ENCODE data around the gene CAMTA1. TPM values are rescaled to one million over a fixed set of nuclear protein-coding genes. Genes with fewer than 3 reads are reported as not detected.
A peak's percentile ranks its signal among the peaks of the same experiment; 100 is the strongest.

CAMTA1 gene
- total RNA-seq, 1 donor from 2014 or later = 72.4 TPM

DNA sequence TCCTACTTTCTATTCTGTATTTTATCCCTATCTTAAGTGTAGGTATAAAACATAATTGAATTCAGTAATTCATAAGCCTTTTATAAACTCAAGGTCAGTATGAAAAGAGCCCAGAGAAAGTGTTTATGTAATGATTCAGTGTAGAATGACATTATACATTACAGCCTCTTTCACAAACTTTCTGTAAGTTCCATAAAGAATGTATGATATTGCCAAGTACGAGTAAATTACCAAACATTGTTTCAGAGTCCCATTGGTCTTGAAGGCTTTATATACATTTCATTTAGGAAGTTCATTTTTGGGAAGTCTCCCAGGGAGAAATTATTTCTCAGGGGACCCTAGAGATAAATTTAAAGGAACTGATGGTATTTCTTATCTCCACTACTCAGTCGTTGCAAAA, 948.0 kb downstream of the CAMTA1 start:
- DNase-seq (ENCODE audit: low spot score) (no peak), ATAC-seq (no peak)
- intact Hi-C loops (cut with DNase I) = no loop called here

GRCh38 chr1:7738044-7738443, 952.8 kb downstream of the CAMTA1 start:
- ATAC-seq (no peak), DNase-seq (ENCODE audit: low spot score) (no peak)
- intact Hi-C loops (cut with DNase I) = no loop called here

DNA sequence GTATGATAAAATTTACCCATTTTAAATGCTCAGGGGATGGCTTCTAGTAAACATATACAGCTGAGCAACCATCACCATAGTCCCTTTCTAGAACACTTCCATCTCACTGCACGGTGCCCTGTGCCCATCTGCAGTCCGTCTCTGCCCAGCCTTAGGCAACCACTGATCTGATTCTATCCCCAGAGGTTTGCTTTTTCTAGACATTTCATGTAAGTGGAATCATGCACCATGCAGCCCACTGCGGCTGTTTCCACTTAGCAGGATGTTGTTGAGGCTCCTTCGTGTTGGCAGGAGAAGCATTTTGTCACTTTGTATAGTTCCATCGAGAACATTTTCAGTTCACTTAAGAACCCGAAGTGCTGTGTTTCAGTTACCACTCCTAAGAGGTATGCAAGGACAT, 958.1 kb downstream of the CAMTA1 start:
- intact Hi-C loops (cut with DNase I) = no loop called here
- ATAC-seq (no peak), DNase-seq (ENCODE audit: low spot score) (no peak)

- ATAC-seq = no peak
- intact Hi-C loops (cut with DNase I) = no loop called here
- no peak for DNase-seq (ENCODE audit: low spot score)
Measured at GRCh38 chr1:7744882-7745281, 959.6 kb downstream of the CAMTA1 start.

DNA sequence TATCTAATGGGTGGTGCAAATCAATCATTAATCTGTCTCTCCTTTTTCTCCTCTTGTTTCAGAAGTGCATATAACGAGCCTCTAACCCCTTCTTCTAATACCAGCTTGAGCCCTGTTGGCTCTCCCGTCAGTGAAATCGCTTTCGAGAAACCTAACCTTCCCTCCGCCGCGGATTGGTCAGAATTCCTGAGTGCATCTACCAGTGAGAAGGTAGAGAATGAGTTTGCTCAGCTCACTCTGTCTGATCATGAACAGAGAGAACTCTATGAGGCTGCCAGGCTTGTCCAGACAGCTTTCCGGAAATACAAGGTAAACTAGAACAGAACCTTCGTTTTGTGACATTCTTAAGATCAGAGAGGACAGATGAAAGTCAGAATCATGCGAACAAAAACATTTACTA, 960.5 kb downstream of the CAMTA1 start:
- DNase-seq (ENCODE audit: low spot score) (no peak), ATAC-seq (no peak)
- intact Hi-C loops (cut with DNase I) = no loop called here

- DNase-seq (ENCODE audit: low spot score) (no peak), ATAC-seq (no peak)
- intact Hi-C loops (cut with DNase I) = no loop called here
Measured at GRCh38 chr1:7747605-7748004, 962.4 kb downstream of the CAMTA1 start.

- ATAC-seq (no peak), DNase-seq (ENCODE audit: low spot score) (no peak)
- intact Hi-C loops (cut with DNase I) = no loop called here
Measured at GRCh38 chr1:7749126-7749525, 963.9 kb downstream of the CAMTA1 start.

DNA sequence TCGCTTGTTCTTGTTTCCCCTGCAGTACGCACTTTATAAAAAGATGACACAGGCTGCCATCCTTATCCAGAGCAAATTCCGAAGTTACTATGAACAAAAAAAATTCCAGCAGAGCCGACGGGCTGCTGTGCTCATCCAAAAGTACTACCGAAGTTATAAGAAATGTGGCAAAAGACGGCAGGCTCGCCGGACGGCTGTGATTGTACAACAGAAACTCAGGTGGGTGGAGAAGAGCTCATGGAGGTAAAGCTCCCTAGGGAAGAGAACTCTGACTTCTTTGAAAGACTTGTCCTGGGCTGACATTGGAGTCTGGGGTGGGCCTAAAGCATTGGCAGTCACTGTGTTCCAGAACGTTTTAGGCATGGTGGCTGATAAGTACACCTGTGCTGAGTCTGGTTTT, 965.9 kb downstream of the CAMTA1 start:
- DNase-seq (ENCODE audit: low spot score) (no peak), ATAC-seq (no peak)
- intact Hi-C loops (cut with DNase I) = no loop called here

- intact Hi-C loops (cut with DNase I) = loop anchor here (2.0 kb wide), 1 partner anchor 86 kb away; no protein-coding TSS in a partner anchor
- ATAC-seq (peak; percentile 82), DNase-seq (ENCODE audit: low spot score) (peak; percentile 79)
Measured at GRCh38 chr1:7752512-7753417, 967.5 kb downstream of the CAMTA1 start.

GRCh38 chr1:7753641-7754040, 968.4 kb downstream of the CAMTA1 start:
- intact Hi-C loops (cut with DNase I) = loop anchor here (2.0 kb wide), 1 partner anchor 87 kb away; no protein-coding TSS in a partner anchor
- ATAC-seq (no peak), DNase-seq (ENCODE audit: low spot score) (no peak)

DNA sequence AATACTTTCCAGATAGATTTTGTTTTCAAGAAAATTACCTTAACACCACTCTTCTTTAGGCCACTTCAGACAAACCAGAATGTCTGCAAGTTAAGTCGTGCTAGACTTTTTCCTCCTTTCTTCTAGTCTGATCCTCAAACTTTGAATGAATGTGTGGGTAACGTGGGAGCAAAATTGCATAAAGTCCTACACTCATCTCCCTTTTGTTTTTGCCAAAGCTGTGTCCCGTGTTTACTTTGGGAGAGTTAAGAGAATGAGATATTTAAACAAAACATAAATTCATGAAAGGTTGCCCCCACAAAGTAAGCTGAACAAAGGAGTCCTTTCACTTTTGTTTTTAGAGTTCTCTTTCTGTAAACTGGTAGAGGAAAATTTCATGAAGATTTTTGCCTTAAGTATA, 969.0 kb downstream of the CAMTA1 start:
- intact Hi-C loops (cut with DNase I) = no loop called here
- ATAC-seq = no peak
- DNase-seq (ENCODE audit: low spot score) = no peak

- DNase-seq (ENCODE audit: low spot score) = no peak
- ATAC-seq = no peak
- intact Hi-C loops (cut with DNase I) = no loop called here
Measured at GRCh38 chr1:7755448-7755847, 970.2 kb downstream of the CAMTA1 start.

DNA sequence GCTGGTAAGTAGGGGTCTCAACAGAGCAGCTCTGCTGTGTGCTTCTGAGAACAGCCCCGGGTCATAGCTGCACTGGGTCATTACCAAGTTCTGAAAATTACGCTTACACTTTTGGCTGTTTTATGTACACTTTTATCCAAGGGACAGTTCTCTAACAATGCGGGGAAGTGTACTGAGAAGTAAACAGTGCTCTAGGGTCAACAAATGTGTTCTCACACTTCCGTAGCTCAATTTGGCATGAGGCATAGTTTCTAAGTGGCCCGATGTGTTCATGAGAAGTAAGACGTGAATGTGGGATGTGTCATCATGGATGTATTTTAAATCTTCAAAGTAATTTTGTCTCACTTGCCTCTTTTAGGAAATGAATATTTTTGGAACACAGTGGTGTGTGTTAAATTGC, 975.0 kb downstream of the CAMTA1 start:
- ATAC-seq (no peak), DNase-seq (ENCODE audit: low spot score) (no peak)
- intact Hi-C loops (cut with DNase I) = no loop called here

DNA sequence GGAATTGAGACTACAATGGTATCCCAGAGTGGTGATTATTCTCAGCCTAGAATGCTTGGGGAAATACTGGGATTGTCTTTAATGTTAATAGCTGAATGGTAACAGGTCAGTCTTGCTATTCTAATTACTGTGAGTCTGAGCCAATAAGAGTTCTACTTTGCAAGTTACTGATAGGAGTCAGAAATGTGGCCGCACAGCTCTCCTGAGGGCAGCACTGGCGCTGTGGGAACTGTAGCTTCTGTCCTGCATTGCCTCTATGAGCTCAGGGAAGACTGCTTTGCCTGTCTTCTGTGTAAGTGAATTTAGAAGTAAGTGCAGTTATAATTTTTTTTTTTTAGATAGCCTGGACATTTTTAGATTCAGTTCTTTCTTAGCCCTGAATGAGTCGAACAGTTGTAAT, 975.8 kb downstream of the CAMTA1 start:
- intact Hi-C loops (cut with DNase I) = no loop called here
- DNase-seq (ENCODE audit: low spot score) (no peak), ATAC-seq (no peak)

DNA sequence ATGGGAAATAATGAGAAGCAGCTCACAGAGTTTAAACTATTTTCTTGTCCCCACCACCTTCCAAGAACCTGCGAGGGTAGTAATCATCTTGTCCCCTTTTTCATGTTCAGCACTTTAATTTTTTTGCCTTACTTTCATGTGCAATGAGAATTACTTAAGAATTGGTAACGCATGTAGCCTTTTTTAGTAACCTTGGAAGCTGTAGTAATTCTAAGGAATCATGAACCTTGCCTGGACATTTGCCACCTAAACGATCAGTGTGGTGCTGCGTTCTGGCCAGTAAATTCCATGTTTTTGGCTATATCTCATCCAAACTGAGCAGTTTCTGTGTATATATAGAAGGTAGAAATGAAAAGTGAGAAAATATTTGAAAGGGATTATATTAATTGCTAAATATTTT, 981.9 kb downstream of the CAMTA1 start:
- DNase-seq (ENCODE audit: low spot score) = no peak
- intact Hi-C loops (cut with DNase I) = no loop called here
- no peak for ATAC-seq

DNA sequence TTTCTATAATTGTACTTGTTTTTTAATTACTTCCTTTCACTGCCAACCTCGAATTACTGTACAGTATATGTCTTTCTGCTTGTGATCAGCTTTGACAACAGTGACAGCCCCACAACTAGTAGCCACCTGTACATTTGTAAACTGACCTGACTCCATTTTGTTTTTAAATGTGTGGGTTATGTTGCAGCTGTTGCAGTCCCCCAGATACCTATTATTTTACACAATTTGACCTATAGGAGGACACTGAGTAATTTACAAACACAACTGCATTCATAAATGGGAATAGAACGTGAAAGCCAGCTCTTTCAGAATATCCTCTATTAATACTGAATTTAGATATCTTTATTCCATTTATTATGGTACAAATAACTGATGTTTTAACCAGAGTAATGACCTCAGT, 983.3 kb downstream of the CAMTA1 start:
- DNase-seq (ENCODE audit: low spot score) = no peak
- ATAC-seq = no peak
- intact Hi-C loops (cut with DNase I) = no loop called here

DNA sequence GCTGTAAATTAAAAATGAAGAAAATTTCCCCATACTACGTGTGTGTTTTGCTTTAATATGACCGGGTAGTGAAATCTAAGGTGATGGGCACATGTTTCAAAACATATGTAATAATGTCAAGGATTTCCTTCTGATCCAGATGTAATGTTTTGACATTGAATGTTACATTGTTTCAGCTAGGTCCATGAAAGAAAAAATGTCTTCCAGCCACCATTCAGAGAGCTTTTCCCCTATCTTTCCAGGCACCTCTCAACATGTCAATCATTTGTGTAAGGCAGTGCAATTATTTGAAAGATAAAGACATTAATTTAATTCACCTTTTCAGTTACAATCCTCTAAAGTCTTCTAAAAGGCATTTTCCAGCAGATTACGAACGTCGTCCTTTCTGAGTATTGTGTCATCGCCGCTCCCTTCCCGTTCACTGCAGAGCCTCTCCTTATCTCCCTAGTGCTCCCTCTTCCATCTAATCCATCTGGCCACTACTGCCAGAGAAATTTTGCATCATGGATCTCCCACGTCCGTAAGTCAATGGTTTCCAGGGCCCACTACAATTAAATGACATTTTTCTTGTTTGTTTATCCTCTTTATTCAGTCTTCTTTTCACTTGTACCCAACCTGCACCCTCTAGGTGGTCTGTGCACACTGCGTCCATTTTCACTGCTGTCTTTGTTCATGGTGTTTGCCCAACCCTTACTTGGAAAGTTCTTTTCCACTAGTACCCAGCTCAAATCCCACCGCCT, 984.6 kb downstream of the CAMTA1 start:
- ATAC-seq (no peak), DNase-seq (ENCODE audit: low spot score) (no peak)
- intact Hi-C loops (cut with DNase I) = no loop called here

DNA sequence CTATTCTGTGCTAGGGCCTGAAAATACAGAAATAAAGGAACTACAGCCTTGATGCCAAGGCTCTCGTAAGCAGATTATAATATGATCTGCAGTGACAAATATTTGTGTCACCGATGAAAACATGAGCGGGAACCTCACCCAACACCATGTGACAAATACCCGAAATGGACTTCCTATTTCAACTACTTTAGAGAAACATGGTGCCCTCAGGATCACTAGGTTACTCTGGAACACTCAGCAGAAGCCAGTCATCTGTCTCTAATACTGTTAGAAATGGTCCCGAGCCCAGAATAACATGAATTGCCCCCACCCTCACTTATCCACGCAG, 985.4 kb downstream of the CAMTA1 start:
- intact Hi-C loops (cut with DNase I) = no loop called here
- no peak for DNase-seq (ENCODE audit: low spot score)
- no peak for ATAC-seq

GRCh38 chr1:7770997-7771822, 986.0 kb downstream of the CAMTA1 start, which contains the start of gene VAMP3:
Gene VAMP3, plus strand, starts transcription at chr1:7771296. Its CDS starts 88 bp downstream, at chr1:7771384.
- peak; percentile 96 for DNase-seq (ENCODE audit: low spot score)
- peak; percentile 99 for ATAC-seq
- intact Hi-C loops (cut with DNase I) = no loop called here

All from sciatic nerve (tissue), 2 donors.